Adrenal gland (tissue), 19 donors: ENCODE data around the gene NOS3. TPM values are rescaled to one million over a fixed set of nuclear protein-coding genes. Genes with fewer than 3 reads are reported as not detected.
A peak's percentile ranks its signal among the peaks of the same experiment; 100 is the strongest.

ENCODE experiments used
- DNase-seq, 7 donors: peaks; one replicate each; pipeline ENCODE4 v3.0.0-alpha.2; 2019 to 2020
- H3K27ac ChIP-seq, 5 donors: fragments of 200-600 bp; sonication (generic) in 4 of 5; 1 replicate in 3 of 5; 2 replicates in 2 of 5; pipeline versions ENCODE4 v1.5.1 to v1.8.0; 2016 to 2020; ENCODE audit warnings: mild to moderate bottlenecking in 1 of 5
- H3K27me3 ChIP-seq: fragments of 200-600 bp; 2 replicates; pipeline ENCODE4 v1.8.0; 2021
- H3K36me3 ChIP-seq, 2 donors: fragments of 200-600 bp; replicated peaks in 1 of 2; 1 replicate in 1 of 2; 2 replicates in 1 of 2; pipeline versions ENCODE4 v1.5.1 to v1.8.0; 2018 to 2022
- H3K4me1 ChIP-seq, 2 donors: fragments of 200-600 bp; replicated peaks in 1 of 2; 1 replicate in 1 of 2; 2 replicates in 1 of 2; pipeline versions ENCODE4 v1.5.1 to v1.8.0; 2018 to 2021
- H3K4me3 ChIP-seq, 4 donors: fragments of 200-600 bp; sonication (generic) in 3 of 4; one replicate each; pipeline ENCODE4 v1.5.1; 2016 to 2018
- H3K9me3 ChIP-seq, 3 donors: fragments of 200-600 bp; sonication (generic) in 1 of 3; replicated peaks in 1 of 3; 1 replicate in 2 of 3; 2 replicates in 1 of 3; pipeline versions ENCODE4 v1.5.1 to v1.8.0; 2016 to 2021
- POLR2A ChIP-seq, 2 donors: fragments of 450-650 bp; IDR thresholded peaks; one replicate each; pipeline ENCODE4 v1.6.1; 2017; ENCODE audit warnings: antibody characterized with exemption in 2 of 2, mild to moderate bottlenecking in 2 of 2, moderate library complexity in 1 of 2
- WGBS, 4 donors: extraction: QIAGEN DNeasy Blood & Tissue Kit in 2 of 4; methylation state at CpG; one replicate each; pipeline versions ENCODE4 v1.1.5 to v1.1.7; 2013 to 2017; 5-methylcytosine and 5-hydroxymethylcytosine counted together
- intact Hi-C, 2 donors: fragments of 100-400 bp; cut with DNase I; formaldehyde crosslinking; loops; one replicate each; pipeline versions ENCODE4 v1.14.1 to v1.15.0; 2022 to 2023
- long read RNA-seq, 10 donors: library from polyadenylated mRNA in 3 of 10; unstranded in 2 of 10; stranded (forward) in 1 of 10; transcript quantifications; one replicate each; pipeline ENCODE4 v2.0.0 and lab custom pipeline, GENCODE V29; 2021 to 2026
- polyA plus RNA-seq, 3 donors: library from polyadenylated mRNA; stranded (reverse); fragments of 200-250 nt in 2 of 3; fragments of 350-450 nt in 1 of 3; fragmentation: Illumina TruSeq in 1 of 3; extraction: RNeasy Lipid Tissue Mini Kit (QIAGEN cat#74804) in 1 of 3; gene quantifications; one replicate each; pipeline ENCODE4 v1.2.3, GENCODE V29; 2013 to 2014
- total RNA-seq, 9 donors: library from RNA; depleted of rRNA in 4 of 9; stranded (reverse); fragments of >200 nt in 4 of 9; fragments of 120-200 nt in 1 of 9; fragmentation: NEBNext Ultra II Directional in 1 of 9; extraction: Animal tissue kit (Norgen Biotek cat#: 25700) in 1 of 9; gene quantifications; one replicate each; pipeline versions ENCODE4 v1.1.0 to v1.2.4, GENCODE V29; 2013 to 2023
- TF ChIP-seq, protein P1 (sequence below), 6 experiments: fragments of 450-650 bp in 4 of 6; fragments of 200-600 bp in 2 of 6; sonication (generic) in 1 of 6; IDR thresholded peaks; 1 replicate in 5 of 6; 2 replicates in 1 of 6; pipeline versions ENCODE4 v1.5.1 to v1.8.0; 2016 to 2021; ENCODE audit warnings: antibody characterized with exemption in 6 of 6, mild to moderate bottlenecking in 2 of 6, moderate library complexity in 1 of 6
- donor health status: healthy with polysubstance abuse.
- donor health status: Bipolar disorder and iron deficiency.
- donor health status: DM: yes; HTN: yes; CAD: no.
- donor health status: DM: no; HTN: no; CAD: no.
- donor health status: DM: no; HTN: no; CAD: no.
- donor health status: DM: yes; HTN: yes; CAD: no.

The NOS3 gene
- 10 to 100 TPM in 7 of 9 donors, 1 to 10 TPM in 2; 5.0 to 26.5 (median 15.4) TPM for total RNA-seq
- 10 to 100 TPM in 2 of 3 donors, 1 to 10 TPM in 1; 2.2 to 23.3 (median 14.9) TPM for polyA plus RNA-seq
- long read RNA-seq, donor 1: 0 reads
- long read RNA-seq, donor 2: 0 reads
- long read RNA-seq, donor 3: 0 reads
- long read RNA-seq, donor 4: 0 reads
- long read RNA-seq, donor 5, partial matches to known transcripts: 48 of 51 reads
- long read RNA-seq, donor 5, other reads (novel, unspliced or antisense): 3 of 51 reads
- long read RNA-seq, donor 6, partial matches to known transcripts: 2 of 2 reads
- long read RNA-seq, donor 6, other reads (novel, unspliced or antisense): 0 of 2 reads
- long read RNA-seq, donor 7: 0 reads
- long read RNA-seq, donor 8: 0 reads
- long read RNA-seq, donor 9: 0 reads
- long read RNA-seq, donor 10: 0 reads

DNA sequence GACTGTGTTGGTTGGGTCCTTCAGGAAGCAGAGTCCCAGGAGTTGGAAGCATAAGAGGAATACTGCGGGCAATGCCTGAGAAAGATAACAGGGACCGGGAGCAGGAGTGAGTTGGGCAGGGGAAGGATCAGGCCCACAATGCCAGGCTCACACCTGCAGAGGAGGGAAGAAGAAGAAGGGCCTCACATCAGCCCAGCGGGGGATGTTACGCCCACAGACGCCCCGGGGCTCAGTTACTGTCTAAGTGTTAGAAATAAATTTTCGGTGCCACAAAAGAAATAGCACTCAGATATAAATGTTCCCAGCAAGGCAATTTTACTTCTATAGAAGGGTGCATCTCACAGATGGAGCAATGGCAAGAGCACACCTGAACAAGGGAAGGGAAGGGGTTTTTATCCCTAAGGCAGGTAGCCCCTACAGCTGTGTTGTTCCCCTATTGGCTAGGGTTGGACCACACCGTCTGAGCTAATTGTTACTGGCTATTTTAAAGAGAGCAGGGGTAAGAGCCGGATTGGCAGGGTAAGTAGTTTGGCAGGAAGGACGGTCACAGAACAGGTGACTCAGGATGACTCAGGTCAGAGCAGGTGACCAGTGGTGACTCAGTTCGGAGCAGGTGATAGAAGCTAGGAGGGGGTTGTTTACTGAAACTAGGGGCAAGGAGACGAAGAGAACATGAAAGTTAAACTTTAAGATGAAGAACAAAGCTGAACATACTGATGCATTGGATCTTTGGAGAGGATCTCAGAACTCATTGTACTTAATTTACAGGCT lies at the start of gene NOS3:
Gene NOS3 (plus strand): TSS at position 602 of the 771 bp plus-strand sequence. CDS start 2,787 bp downstream, outside the sequence.
- 82 to 92% (median 89%) methylated on average over 12 of the region's 12 CpGs for WGBS, 4 donors
- Histone ChIP-seq H3K27ac (no peak within 1 kb of the TSS), H3K4me1 (no peaks in the 10 kb centered on the region)

DNA sequence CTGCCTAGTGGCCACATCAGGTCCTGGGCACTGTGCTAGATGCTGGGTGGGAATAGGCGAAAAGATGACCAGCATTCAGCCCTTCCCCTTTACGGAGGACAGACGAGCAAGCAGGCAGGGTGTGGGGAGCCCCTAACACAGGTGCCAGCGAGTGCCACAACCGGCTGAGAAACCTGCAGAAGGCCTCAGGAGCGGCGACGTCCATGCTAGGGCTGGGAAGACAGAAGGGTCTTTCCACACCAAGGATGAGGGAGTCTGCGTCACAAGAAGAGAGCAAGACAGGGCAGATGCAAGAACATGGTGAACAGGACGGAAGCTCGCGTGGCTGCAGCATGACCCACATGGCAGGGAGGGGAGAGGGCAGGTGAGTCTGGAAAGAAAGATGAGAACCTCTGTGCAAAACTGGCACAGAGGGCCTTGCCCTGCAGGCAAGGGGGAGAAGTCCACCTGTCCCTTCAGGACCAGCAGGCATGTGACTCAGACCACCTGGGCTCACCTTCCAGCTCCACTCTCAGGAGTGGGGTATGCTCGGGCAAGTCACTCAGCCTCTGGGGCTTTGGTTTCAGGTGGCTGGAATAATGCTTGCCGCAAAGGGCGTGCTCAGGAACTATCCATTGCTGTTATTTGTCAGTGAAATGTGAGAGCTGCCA lies 49.3 kb upstream of the NOS3 start:
- WGBS, 4 donors: 85 to 91% (median 88%) methylated on average over 7 to 15 of the region's 15 CpGs
- Histone ChIP-seq H3K27me3 (no peaks in the 10 kb centered on the region), H3K4me3 (no peak overlapping the region), H3K27ac (peak overlapping the region in 1 of 5 donors; percentile 25), H3K36me3 (no peaks in the 10 kb centered on the region), H3K9me3 (no peaks in the 10 kb centered on the region), H3K4me1 (peaks cover 0 to 9% of the 10 kb centered on the region in 2 donors)
- no peak for TF ChIP-seq POLR2A (IDR thresholded peaks at IDR 0.05)
- intact Hi-C loops: no loop called here
- peak in 2 of 7 donors; percentile 6 to 47 for DNase-seq

More for the DNA sequence above, at the start of gene NOS3:
- DNase-seq: no peak
- Histone ChIP-seq H3K4me3 (no peak within 1 kb of the TSS), H3K27me3 (no peaks in the 10 kb centered on the region), H3K36me3 (no peaks in the 10 kb centered on the region), H3K9me3 (no peaks in the 10 kb centered on the region)
- intact Hi-C loops: no loop called here
- TF ChIP-seq POLR2A (IDR thresholded peaks at IDR 0.05): no peak
- TF ChIP-seq, protein P1, sequence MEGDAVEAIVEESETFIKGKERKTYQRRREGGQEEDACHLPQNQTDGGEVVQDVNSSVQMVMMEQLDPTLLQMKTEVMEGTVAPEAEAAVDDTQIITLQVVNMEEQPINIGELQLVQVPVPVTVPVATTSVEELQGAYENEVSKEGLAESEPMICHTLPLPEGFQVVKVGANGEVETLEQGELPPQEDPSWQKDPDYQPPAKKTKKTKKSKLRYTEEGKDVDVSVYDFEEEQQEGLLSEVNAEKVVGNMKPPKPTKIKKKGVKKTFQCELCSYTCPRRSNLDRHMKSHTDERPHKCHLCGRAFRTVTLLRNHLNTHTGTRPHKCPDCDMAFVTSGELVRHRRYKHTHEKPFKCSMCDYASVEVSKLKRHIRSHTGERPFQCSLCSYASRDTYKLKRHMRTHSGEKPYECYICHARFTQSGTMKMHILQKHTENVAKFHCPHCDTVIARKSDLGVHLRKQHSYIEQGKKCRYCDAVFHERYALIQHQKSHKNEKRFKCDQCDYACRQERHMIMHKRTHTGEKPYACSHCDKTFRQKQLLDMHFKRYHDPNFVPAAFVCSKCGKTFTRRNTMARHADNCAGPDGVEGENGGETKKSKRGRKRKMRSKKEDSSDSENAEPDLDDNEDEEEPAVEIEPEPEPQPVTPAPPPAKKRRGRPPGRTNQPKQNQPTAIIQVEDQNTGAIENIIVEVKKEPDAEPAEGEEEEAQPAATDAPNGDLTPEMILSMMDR (IDR thresholded peaks at IDR 0.05): no peak

DNA sequence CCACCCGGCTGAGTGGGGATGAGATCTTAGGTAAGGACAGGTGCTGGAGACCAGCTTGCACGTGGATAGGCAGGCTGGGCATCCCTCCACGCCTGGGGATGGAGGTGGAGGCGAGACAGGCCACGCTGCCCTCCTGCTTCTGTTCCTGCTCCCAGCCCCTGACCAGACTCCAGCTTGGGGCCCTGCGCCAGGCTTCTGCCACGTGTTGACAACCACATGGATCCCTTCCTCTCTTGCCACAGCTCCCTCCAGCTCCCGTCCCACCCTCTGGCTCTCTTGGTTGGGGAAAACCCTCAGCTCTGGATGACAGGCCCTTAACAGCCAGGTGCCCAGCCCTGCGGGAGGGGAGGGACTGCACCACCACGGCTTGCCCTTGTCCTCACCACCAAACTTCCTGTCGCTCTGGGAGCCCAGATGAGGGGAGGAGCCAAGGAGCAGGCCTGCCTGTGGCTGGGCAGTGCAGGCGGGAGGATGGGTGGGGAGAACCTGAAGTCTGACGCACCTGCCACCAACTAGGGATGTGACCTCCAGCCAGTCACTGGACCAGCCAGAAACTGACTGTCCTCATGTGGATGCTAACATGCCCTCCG lies 48.7 kb upstream of the NOS3 start:
- TF ChIP-seq, protein P1 (IDR thresholded peaks at IDR 0.05): no peak
- no peak for TF ChIP-seq POLR2A (IDR thresholded peaks at IDR 0.05)
- intact Hi-C loops: no loop called here
- H3K4me3 ChIP-seq: no peak overlapping the region
- H3K4me1 ChIP-seq: peaks cover 0 to 9% of the 10 kb centered on the region in 2 donors
- WGBS, 4 donors: 57 to 68% (median 60%) methylated on average over 8 to 14 of the region's 14 CpGs
- H3K27me3 ChIP-seq: no peaks in the 10 kb centered on the region
- DNase-seq: peak in 2 of 7 donors; percentile 10 to 81
- no peaks in the 10 kb centered on the region for H3K9me3 ChIP-seq
- no peaks in the 10 kb centered on the region for H3K36me3 ChIP-seq
- H3K27ac ChIP-seq: peak overlapping the region in 1 of 5 donors; percentile 25

GRCh38 chr7:150942591-150943452 lies 48.0 kb upstream of the NOS3 start:
- no peaks in the 10 kb centered on the region for H3K36me3 ChIP-seq
- DNase-seq: peak in 2 of 7 donors; percentile 2 to 53
- H3K4me3 ChIP-seq: no peak overlapping the region
- H3K27ac ChIP-seq: peak overlapping the region in 1 of 5 donors; percentile 25
- no peaks in the 10 kb centered on the region for H3K27me3 ChIP-seq
- intact Hi-C loops: no loop called here
- no peaks in the 10 kb centered on the region for H3K9me3 ChIP-seq
- 79 to 85% (median 81%) methylated on average over 10 to 13 of the region's 13 CpGs for WGBS, 4 donors
- no peak for TF ChIP-seq POLR2A (IDR thresholded peaks at IDR 0.05)
- TF ChIP-seq, protein P1 (IDR thresholded peaks at IDR 0.05): no peak
- peaks cover 0 to 9% of the 10 kb centered on the region in 2 donors for H3K4me1 ChIP-seq
